CD4-positive, alpha-beta T cell treated with Interleukin-1 beta for 1 hour (primary cell): ENCODE measurements around the gene RNF223.
"Not testable (repeated sequence)": the region's sequence is repeated elsewhere in the genome, so short reads cannot be mapped to it uniquely, and the experiment has no call there.

ENCODE experiments used
- DNase-seq, 2 donors: peaks; one replicate each; pipeline ENCODE4 v3.0.0-alpha.2; 2020 to 2022

Gene RNF223

GRCh38 chr1:1106510-1107221 is 32.6 kb upstream of the RNF223 start:
- DNase-seq: no peak

GRCh38 chr1:1104152-1104551 is 30.0 kb upstream of the RNF223 start:
- not testable (repeated sequence) for DNase-seq

- DNase-seq: no peak
These were observed 27.4 kb upstream of the RNF223 start for GRCh38 chr1:1101503-1101902.

GRCh38 chr1:1100296-1100695 is 26.2 kb upstream of the RNF223 start:
- no peak for DNase-seq

- DNase-seq: no peak
These were observed 25.5 kb upstream of the RNF223 start for GRCh38 chr1:1099506-1100183.

- DNase-seq: peak in 1 of 2 donors; percentile 42
These were observed 24.7 kb upstream of the RNF223 start for GRCh38 chr1:1098681-1099421.

GRCh38 chr1:1096136-1096535 is 22.0 kb upstream of the RNF223 start:
- not testable (repeated sequence) for DNase-seq

- no peak for DNase-seq
These were observed 20.9 kb upstream of the RNF223 start for GRCh38 chr1:1094981-1095380.

- DNase-seq: no peak
These were observed 19.5 kb upstream of the RNF223 start for GRCh38 chr1:1093610-1093943.

- DNase-seq: no peak
These were observed 18.9 kb upstream of the RNF223 start for GRCh38 chr1:1092894-1093609.

- no peak for DNase-seq
These were observed 18.2 kb upstream of the RNF223 start for GRCh38 chr1:1092149-1092855.

- DNase-seq: no peak
These were observed 17.4 kb upstream of the RNF223 start for GRCh38 chr1:1091344-1092148.

- no peak for DNase-seq
These were observed 16.6 kb upstream of the RNF223 start for GRCh38 chr1:1090424-1091343.

- DNase-seq: no peak
These were observed 15.8 kb upstream of the RNF223 start for GRCh38 chr1:1089731-1090423.

GRCh38 chr1:1088801-1089680 is 14.9 kb upstream of the RNF223 start:
- no peak for DNase-seq

GRCh38 chr1:1088029-1088800 is 14.1 kb upstream of the RNF223 start:
- DNase-seq: no peak

GRCh38 chr1:1087351-1088028 is 13.4 kb upstream of the RNF223 start:
- DNase-seq: no peak
